NCI-H748 (cell line): ENCODE measurements around the gene ZNF236.

Experiments
- DNase-seq: peaks from one replicate; lab custom pipeline; 2025; ENCODE audit not compliant: unreplicated experiment; lab: John Stamatoyannopoulos, UW

Gene ZNF236

GRCh38 chr18:76821356-76821874, 942 bp upstream of the ZNF236 start:
- DNase-seq: peak; percentile 54

- DNase-seq: peak; percentile 76
These were observed 367 bp upstream of the ZNF236 start for GRCh38 chr18:76821875-76822505.

GRCh38 chr18:76823161-76823538, 793 bp downstream of the ZNF236 start:
- no peak for DNase-seq

GRCh38 chr18:76823587-76824011, 1.2 kb downstream of the ZNF236 start:
- no peak for DNase-seq

GRCh38 chr18:76824145-76824676, 1.9 kb downstream of the ZNF236 start:
- no peak for DNase-seq

GRCh38 chr18:76824754-76825153, 2.4 kb downstream of the ZNF236 start:
- no peak for DNase-seq

GRCh38 chr18:76827205-76828200, 5.1 kb downstream of the ZNF236 start:
- no peak for DNase-seq

- DNase-seq: no peak
These were observed 12.0 kb downstream of the ZNF236 start for GRCh38 chr18:76834379-76834778.

GRCh38 chr18:76835380-76835779, 13.0 kb downstream of the ZNF236 start:
- DNase-seq: no peak

- no peak for DNase-seq
These were observed 14.7 kb downstream of the ZNF236 start for GRCh38 chr18:76837071-76837470.

GRCh38 chr18:76838182-76838581, 15.8 kb downstream of the ZNF236 start:
- DNase-seq: no peak

- no peak for DNase-seq
These were observed 16.9 kb downstream of the ZNF236 start for GRCh38 chr18:76839086-76839794.

GRCh38 chr18:76842837-76843530, 20.6 kb downstream of the ZNF236 start:
- DNase-seq: no peak

- no peak for DNase-seq
These were observed 21.8 kb downstream of the ZNF236 start for GRCh38 chr18:76844144-76844543.

- no peak for DNase-seq
These were observed 22.6 kb downstream of the ZNF236 start for GRCh38 chr18:76844742-76845477.

GRCh38 chr18:76846217-76846616, 23.9 kb downstream of the ZNF236 start:
- DNase-seq: no peak

- no peak for DNase-seq
These were observed 25.6 kb downstream of the ZNF236 start for GRCh38 chr18:76847916-76848315.

GRCh38 chr18:76850112-76850511, 27.8 kb downstream of the ZNF236 start:
- DNase-seq: no peak

- DNase-seq: no peak
These were observed 33.2 kb downstream of the ZNF236 start for GRCh38 chr18:76855594-76855993.

- no peak for DNase-seq
These were observed 35.1 kb downstream of the ZNF236 start for GRCh38 chr18:76857476-76857875.
